DMS79 treated with DMSO at 0.1 percent for 48 hours (cell line): ENCODE measurements around the gene PCDHA4.

Source experiments
- DNase-seq: peaks from one replicate; lab custom pipeline; 2025; lab: John Stamatoyannopoulos, UW

PCDHA4 gene

GRCh38 chr5:140855772-140856674, 49.2 kb downstream of the PCDHA4 start, which contains the start of gene PCDHA10:
TSS of gene PCDHA10 (plus strand) at chr5:140855897. CDS start at chr5:140856049, 152 bp downstream.
- no peak for DNase-seq

DNA sequence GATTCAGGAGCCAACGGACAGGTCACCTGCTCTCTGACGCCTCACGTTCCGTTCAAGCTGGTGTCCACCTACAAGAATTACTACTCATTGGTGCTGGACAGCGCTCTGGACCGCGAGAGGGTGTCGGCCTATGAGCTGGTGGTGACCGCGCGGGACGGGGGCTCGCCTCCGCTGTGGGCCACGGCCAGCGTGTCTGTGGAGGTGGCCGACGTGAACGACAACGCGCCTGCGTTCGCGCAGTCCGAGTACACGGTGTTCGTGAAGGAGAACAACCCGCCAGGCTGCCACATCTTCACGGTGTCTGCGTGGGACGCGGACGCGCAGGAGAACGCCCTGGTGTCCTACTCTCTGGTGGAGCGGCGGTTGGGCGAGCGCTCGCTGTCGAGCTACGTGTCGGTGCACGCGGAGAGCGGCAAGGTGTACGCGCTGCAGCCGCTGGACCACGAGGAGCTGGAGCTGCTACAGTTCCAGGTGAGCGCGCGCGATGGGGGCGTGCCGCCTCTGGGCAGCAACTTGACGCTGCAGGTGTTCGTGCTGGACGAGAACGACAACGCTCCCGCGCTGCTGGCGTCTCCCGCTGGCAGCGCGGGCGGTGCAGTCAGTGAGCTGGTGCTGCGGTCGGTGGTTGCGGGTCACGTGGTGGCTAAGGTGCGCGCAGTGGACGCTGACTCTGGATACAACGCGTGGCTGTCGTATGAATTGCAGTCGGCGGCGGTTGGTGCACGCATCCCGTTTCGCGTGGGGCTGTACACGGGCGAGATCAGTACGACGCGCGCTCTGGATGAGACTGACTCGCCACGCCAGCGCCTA, 50.5 kb downstream of the PCDHA4 start:
- DNase-seq: no peak

- no peak for DNase-seq
These were observed 51.0 kb downstream of the PCDHA4 start for GRCh38 chr5:140857987-140858240.

- no peak for DNase-seq
These were observed 55.8 kb downstream of the PCDHA4 start for GRCh38 chr5:140862441-140863295.
